A549 (cell line): ENCODE measurements around the gene ESPNL. TPM values are rescaled to one million over a fixed set of nuclear protein-coding genes. Genes with fewer than 3 reads are reported as not detected.

Experiments used
- ATAC-seq, 2 experiments: fragments of 200-7000 bp in 1 of 2; fragments of >200 bp in 1 of 2; cut with Nextera tagmentation in 1 of 2; cut with Tn5 transposase in 1 of 2; 3 replicates each; pipeline versions ENCODE4 v1.8.0 to v1.9.1; 2018 to 2020; ENCODE audit warnings: mild to moderate bottlenecking in 1 of 2, moderate library complexity in 1 of 2
- CTCF ChIA-PET: fragments of 300-600 bp; sonication (Branson Sonifier 250); formaldehyde crosslinking; extraction: SDS; loops from one replicate; lab custom pipeline; 2021; ENCODE audit warnings: antibody characterized with exemption, inconsistent platforms; lab: Yijun Ruan, JAX
- POLR2A ChIA-PET: fragments of 350-600 bp; formaldehyde crosslinking; extraction: SDS; loops from one replicate; lab custom pipeline; 2021; ENCODE audit warnings: antibody characterized with exemption, inconsistent platforms; lab: Yijun Ruan, JAX
- DNase-seq, 2 experiments: peaks; one replicate each; pipeline versions ENCODE4 v3.0.0 to v3.0.0-alpha.2; 2011 to 2016; ENCODE audit warnings: low read depth in 1 of 2, low spot score in 1 of 2
- FAIRE-seq: peaks from 2 replicates; lab custom pipeline; 2011; peaks lifted over from hg19 to GRCh38; lab: Jason Lieb, UNC
- H3K27ac ChIP-seq, 2 experiments: fragments of >200 bp; sonication (Bioruptor Twin); formaldehyde crosslinking; 3 replicates each; pipeline ENCODE4 v1.5.1; 2016 to 2017
- H3K4me1 ChIP-seq: fragments of >200 bp; sonication (Bioruptor Twin); formaldehyde crosslinking; 3 replicates; pipeline ENCODE4 v1.6.1; 2016
- H3K4me2 ChIP-seq: fragments of >200 bp; sonication (Bioruptor Twin); formaldehyde crosslinking; 3 replicates; pipeline ENCODE4 v1.6.1; 2016
- H3K4me3 ChIP-seq: fragments of >200 bp; sonication (Bioruptor Twin); formaldehyde crosslinking; 3 replicates; pipeline ENCODE4 v1.5.1; 2016
- H3K9me3 ChIP-seq: fragments of >200 bp; sonication (Bioruptor Twin); formaldehyde crosslinking; 3 replicates; pipeline ENCODE4 v1.6.1; 2016
- ATOH8 ChIP-seq: fragments of 250-450 bp; sonication (Bioruptor Pico); IDR thresholded peaks from 2 replicates; pipeline ENCODE4 v1.5.0; 2020; ENCODE audit warnings: low read depth, mild to moderate bottlenecking, moderate library complexity
- BHLHE40 ChIP-seq: IDR thresholded peaks from 2 replicates; pipeline ENCODE4 v1.6.1; 2012; ENCODE audit warnings: low read depth, low read length, inconsistent platforms
- CBX8 ChIP-seq: fragments of 200-600 bp; sonication (generic); IDR thresholded peaks from 2 replicates; pipeline ENCODE4 v1.6.1; 2016
- CEBPB ChIP-seq, 2 experiments: fragments of >200 bp in 1 of 2; sonication (Bioruptor Twin) in 1 of 2; formaldehyde crosslinking in 1 of 2; IDR thresholded peaks; 2 replicates each; pipeline ENCODE4 v1.6.1; 2012 to 2016
- CHD4 ChIP-seq: fragments of 200-600 bp; sonication (generic); IDR thresholded peaks from 2 replicates; pipeline ENCODE4 v1.6.1; 2016; ENCODE audit warnings: antibody characterized with exemption, mild to moderate bottlenecking, borderline replicate concordance
- E2F6 ChIP-seq: IDR thresholded peaks from 2 replicates; pipeline ENCODE4 v1.6.1; 2012; ENCODE audit warnings: low read depth, borderline replicate concordance
- EHF ChIP-seq: fragments of 250-450 bp; sonication (Bioruptor Pico); IDR thresholded peaks from 2 replicates; pipeline ENCODE4 v1.5.0; 2020; ENCODE audit warnings: mild to moderate bottlenecking
- ESRRA ChIP-seq: fragments of 150-350 bp; IDR thresholded peaks from 2 replicates; pipeline ENCODE4 v1.6.1; 2014; ENCODE audit warnings: mild to moderate bottlenecking, low read length, borderline replicate concordance
- FOSL2 ChIP-seq, 2 experiments: fragments of 450-650 bp in 1 of 2; fragments of >200 bp in 1 of 2; sonication (Bioruptor Twin) in 1 of 2; formaldehyde crosslinking; IDR thresholded peaks; 2 replicates each; pipeline versions ENCODE4 v1.5.0 to v1.6.1; 2016 to 2020; ENCODE audit warnings: mild to moderate bottlenecking in 1 of 2, moderate library complexity in 1 of 2
- GATA3 ChIP-seq: IDR thresholded peaks from 2 replicates; pipeline ENCODE4 v1.6.1; 2012; ENCODE audit warnings: borderline replicate concordance
- HDAC2 ChIP-seq: fragments of 200-600 bp; sonication (generic); IDR thresholded peaks from 2 replicates; pipeline ENCODE4 v1.6.1; 2016
- HMGXB4 ChIP-seq: fragments of 250-450 bp; sonication (Bioruptor Pico); IDR thresholded peaks from 2 replicates; pipeline ENCODE4 v1.5.0; 2021; ENCODE audit warnings: mild to moderate bottlenecking, moderate library complexity, borderline replicate concordance
- JUN ChIP-seq, 2 experiments: fragments of >200 bp; sonication (Bioruptor Twin); formaldehyde crosslinking; IDR thresholded peaks; 2 replicates in 1 of 2; 3 replicates in 1 of 2; pipeline ENCODE4 v1.6.1; 2016 to 2017
- KDM1A ChIP-seq: fragments of 200-600 bp; sonication (generic); IDR thresholded peaks from 2 replicates; pipeline ENCODE4 v1.6.1; 2016; ENCODE audit warnings: low read depth, mild to moderate bottlenecking
- KDM5A ChIP-seq: fragments of 200-600 bp; sonication (generic); IDR thresholded peaks from 2 replicates; pipeline ENCODE4 v1.6.1; 2016; ENCODE audit warnings: antibody characterized with exemption, mild to moderate bottlenecking
- NFE2L2 ChIP-seq: fragments of 150-350 bp; conservative IDR thresholded peaks from 2 replicates; pipeline ENCODE4 v1.6.1; 2014; ENCODE audit warnings: low read length
- NPAS2 ChIP-seq: fragments of 250-450 bp; sonication (Bioruptor Pico); IDR thresholded peaks from 2 replicates; pipeline ENCODE4 v1.8.0; 2022; ENCODE audit warnings: mild to moderate bottlenecking, moderate library complexity, borderline replicate concordance
- NR3C1 ChIP-seq: fragments of >200 bp; sonication (Bioruptor Twin); formaldehyde crosslinking; IDR thresholded peaks from 3 replicates; pipeline ENCODE4 v1.6.1; 2017
- RAD21 ChIP-seq, 2 experiments: fragments of >200 bp in 1 of 2; sonication (Bioruptor Twin) in 1 of 2; formaldehyde crosslinking in 1 of 2; IDR thresholded peaks in 1 of 2; conservative IDR thresholded peaks in 1 of 2; 2 replicates in 1 of 2; 3 replicates in 1 of 2; pipeline ENCODE4 v1.6.1; 2012 to 2018; ENCODE audit warnings: inconsistent platforms in 1 of 2
- RARB ChIP-seq: fragments of 250-450 bp; sonication (Bioruptor Pico); IDR thresholded peaks from 2 replicates; pipeline ENCODE4 v1.8.0; 2021; ENCODE audit warnings: mild to moderate bottlenecking, moderate library complexity
- RFX5 ChIP-seq: fragments of 450-650 bp; IDR thresholded peaks from 2 replicates; pipeline ENCODE4 v1.7.1; 2014; ENCODE audit warnings: antibody characterized with exemption, mild to moderate bottlenecking, moderate library complexity
- SREBF2 ChIP-seq: fragments of 450-650 bp; IDR thresholded peaks from 2 replicates; pipeline ENCODE4 v1.6.1; 2014; ENCODE audit warnings: mild to moderate bottlenecking, moderate library complexity
- TFCP2L1 ChIP-seq: fragments of 250-450 bp; sonication (Bioruptor Pico); IDR thresholded peaks from 2 replicates; pipeline ENCODE4 v1.5.0; 2021; ENCODE audit warnings: mild to moderate bottlenecking
- USF2 ChIP-seq: fragments of 450-650 bp; IDR thresholded peaks from 2 replicates; pipeline ENCODE4 v1.6.1; 2014; ENCODE audit warnings: antibody characterized with exemption
- ZFP36 ChIP-seq: fragments of 450-650 bp; IDR thresholded peaks from 2 replicates; pipeline ENCODE4 v1.6.1; 2014; ENCODE audit warnings: borderline replicate concordance; ENCODE audit not compliant: partially characterized antibody
- WGBS: methylation state at CpG from one replicate; pipeline ENCODE4 v1.1.6; 2017; ENCODE audit errors: missing lambda C conversion rate; 5-methylcytosine and 5-hydroxymethylcytosine counted together
- polyA plus RNA-seq, 4 experiments: library from polyadenylated mRNA; depleted of rRNA in 3 of 4; stranded (reverse); fragments of >200 nt; fragmentation: RNase III in 1 of 4; extraction: RNeasy Plus Mini Kit Qiagen cat#74134 plus additional on column Dnase treatment in 1 of 4; gene quantifications; 2 replicates in 3 of 4; 3 replicates in 1 of 4; pipeline ENCODE4 v1.2.3, GENCODE V29; 2011 to 2017

The ESPNL gene
- polyA plus RNA-seq, 2 of the 4 experiments (the other 2 are of a cell fraction), result 0.04 to 0.22 TPM

GRCh38 chr2:238169048-238169707, 69.0 kb downstream of the ESPNL start:
- ATAC-seq (peak in 1 of 2 experiments; percentile 6; a peak in 3 of 6 replicates), FAIRE-seq (no peak), DNase-seq (peak; percentile 36 to 63)
- 35% methylated on average over 5 of the region's 6 CpGs for WGBS
- no peaks in the 10 kb centered on the region for H3K9me3 ChIP-seq
- H3K4me3 ChIP-seq, result peak overlapping the region; percentile 15; the same call in 1 of the 3 replicates
- TF ChIP-seq CEBPB (IDR thresholded peaks at IDR 0.05) (0 out of 4 replicates have a peak, but pooled peaks of 1 of the 2 experiments have one; percentile 20), RAD21 (conservative IDR thresholded peaks at IDR 0.05 in 1 of 2, IDR thresholded peaks at IDR 0.05 in 1 of 2) (no peak), HDAC2 (no peak), CHD4 (no peak)
- peaks cover 33% of the 10 kb centered on the region for H3K4me1 ChIP-seq
- peak overlapping the region; percentile 88 to 89 for H3K27ac ChIP-seq
- POLR2A ChIA-PET, result interaction anchor here (0.7 to 1.0 kb wide), 3 partner anchors 70 to 108 kb away, joined by 3 to 4 read pairs (median 3); partner anchors contain the start of genes HES6 and SCLY
- H3K4me2 ChIP-seq, result peak overlapping the region; percentile 68
- CTCF ChIA-PET, result interaction anchor here (1.1 to 3.7 kb wide), 3 partner anchors 8 to 94 kb away, joined by 3 to 15 read pairs (median 3); no protein-coding TSS in a partner anchor

GRCh38 chr2:238169708-238170251, 69.6 kb downstream of the ESPNL start:
- POLR2A ChIA-PET, result interaction anchor here (0.7 to 1.0 kb wide), 3 partner anchors 70 to 109 kb away, joined by 3 to 4 read pairs (median 3); partner anchors contain the start of genes HES6 and SCLY
- Histone ChIP-seq H3K9me3 (no peaks in the 10 kb centered on the region), H3K4me3 (peak overlapping the region; percentile 15; the same call in 1 of the 3 replicates), H3K4me1 (peaks cover 33% of the 10 kb centered on the region), H3K4me2 (peak overlapping the region; percentile 68), H3K27ac (peak overlapping the region; percentile 88 to 89)
- ATAC-seq, result peak; percentile 45 to 56
- 44% methylated on average over 5 of the region's 5 CpGs for WGBS
- peak; percentile 30 to 46 for DNase-seq
- TF ChIP-seq CEBPB (IDR thresholded peaks at IDR 0.05) (peak; percentile 44 to 60; a peak in 2 of 4 replicates), CHD4 (no peak), RAD21 (conservative IDR thresholded peaks at IDR 0.05 in 1 of 2, IDR thresholded peaks at IDR 0.05 in 1 of 2) (no peak), NR3C1 (no peak), SREBF2 (no peak), FOSL2 (IDR thresholded peaks at IDR 0.05) (0 out of 2 replicates have a peak, but pooled peaks have one; percentile 24), FOSL2 (CRISPR knock-in tag; IDR thresholded peaks at IDR 0.05) (peak; percentile 19; the same call in 1 of the 2 replicates), KDM1A (no peak), E2F6 (no peak), ATOH8 (CRISPR knock-in tag) (no peak), EHF (CRISPR knock-in tag) (no peak), ZFP36 (no peak), CBX8 (no peak)
- FAIRE-seq, result no peak
- CTCF ChIA-PET, result interaction anchor here (1.1 to 3.7 kb wide), 3 partner anchors 9 to 93 kb away, joined by 3 to 15 read pairs (median 3); no protein-coding TSS in a partner anchor

GRCh38 chr2:238170386-238171071, 70.4 kb downstream of the ESPNL start:
- 89% methylated on average over 21 of the region's 21 CpGs for WGBS
- H3K27ac ChIP-seq, result peak overlapping the region; percentile 88 to 89
- no peaks in the 10 kb centered on the region for H3K9me3 ChIP-seq
- POLR2A ChIA-PET, result interaction anchor here (1.0 kb wide), 2 partner anchors 69 to 70 kb away, joined by 3 to 4 read pairs; partner anchors contain the start of gene HES6
- DNase-seq (no peak), ATAC-seq (no peak), FAIRE-seq (no peak)
- H3K4me1 ChIP-seq, result peaks cover 33% of the 10 kb centered on the region
- peak overlapping the region; percentile 68 for H3K4me2 ChIP-seq
- CTCF ChIA-PET, result interaction anchor here (3.7 kb wide), 1 partner anchor 9 kb away, joined by 15 read pairs; no protein-coding TSS in a partner anchor
- no peak overlapping the region for H3K4me3 ChIP-seq
- TF ChIP-seq RFX5, result no peak
- no peak for TF ChIP-seq NFE2L2
- no peak for TF ChIP-seq RARB (CRISPR knock-in tag)
- TF ChIP-seq GATA3, result no peak
- TF ChIP-seq HDAC2, result no peak
- TF ChIP-seq EHF (CRISPR knock-in tag), result no peak
- TF ChIP-seq ESRRA, result no peak
- TF ChIP-seq NPAS2, result no peak
- TF ChIP-seq HMGXB4 (CRISPR knock-in tag), result no peak
- TF ChIP-seq USF2, result no peak
- TF ChIP-seq KDM5A, result no peak
- no peak for TF ChIP-seq JUN (IDR thresholded peaks at IDR 0.05)
- TF ChIP-seq TFCP2L1 (CRISPR knock-in tag), result no peak
- TF ChIP-seq BHLHE40, result no peak
